OCI-LY7 (cell line): ENCODE results near the gene RLF.

Experiments
- EZH2phosphoT487 ChIP-seq: fragments of 200-600 bp; sonication (generic); IDR thresholded peaks from 2 replicates; pipeline ENCODE4 v1.6.1; 2018; ENCODE audit warnings: low read depth, borderline replicate concordance, mild to moderate bottlenecking, mixed run types, antibody characterized with exemption, low read length, moderate library complexity, mixed read lengths
- TF ChIP-seq, protein P1 (sequence below): fragments of 200-600 bp; sonication (generic); conservative IDR thresholded peaks from 2 replicates; pipeline ENCODE4 v1.5.1; 2014; ENCODE audit warnings: mild to moderate bottlenecking, antibody characterized with exemption, low read length, moderate library complexity, mixed read lengths

DNA sequence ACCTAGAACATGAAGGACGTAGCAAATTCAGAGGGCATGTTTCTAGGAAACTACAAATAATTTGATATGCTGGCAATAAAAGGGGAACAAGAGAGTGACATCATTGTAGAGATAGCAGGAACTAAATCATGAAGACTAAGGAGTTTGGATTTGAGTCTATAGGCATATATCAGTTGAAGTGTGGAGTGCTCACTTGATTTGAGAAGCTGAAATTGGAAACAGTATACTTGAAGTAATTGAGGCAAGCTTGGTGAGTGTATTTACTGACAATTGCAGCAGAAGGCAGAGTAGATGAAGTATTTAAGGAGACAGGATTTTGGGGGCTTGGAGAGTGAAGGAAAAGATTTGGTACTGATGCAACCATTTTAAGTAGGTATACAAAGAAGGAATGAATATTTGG, 80.2 kb downstream of the RLF start:
- TF ChIP-seq, protein P1, sequence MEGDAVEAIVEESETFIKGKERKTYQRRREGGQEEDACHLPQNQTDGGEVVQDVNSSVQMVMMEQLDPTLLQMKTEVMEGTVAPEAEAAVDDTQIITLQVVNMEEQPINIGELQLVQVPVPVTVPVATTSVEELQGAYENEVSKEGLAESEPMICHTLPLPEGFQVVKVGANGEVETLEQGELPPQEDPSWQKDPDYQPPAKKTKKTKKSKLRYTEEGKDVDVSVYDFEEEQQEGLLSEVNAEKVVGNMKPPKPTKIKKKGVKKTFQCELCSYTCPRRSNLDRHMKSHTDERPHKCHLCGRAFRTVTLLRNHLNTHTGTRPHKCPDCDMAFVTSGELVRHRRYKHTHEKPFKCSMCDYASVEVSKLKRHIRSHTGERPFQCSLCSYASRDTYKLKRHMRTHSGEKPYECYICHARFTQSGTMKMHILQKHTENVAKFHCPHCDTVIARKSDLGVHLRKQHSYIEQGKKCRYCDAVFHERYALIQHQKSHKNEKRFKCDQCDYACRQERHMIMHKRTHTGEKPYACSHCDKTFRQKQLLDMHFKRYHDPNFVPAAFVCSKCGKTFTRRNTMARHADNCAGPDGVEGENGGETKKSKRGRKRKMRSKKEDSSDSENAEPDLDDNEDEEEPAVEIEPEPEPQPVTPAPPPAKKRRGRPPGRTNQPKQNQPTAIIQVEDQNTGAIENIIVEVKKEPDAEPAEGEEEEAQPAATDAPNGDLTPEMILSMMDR = no peak
- no peak for TF ChIP-seq EZH2phosphoT487
